WTC11 (cell line): ENCODE measurements around the gene ATL2. TPM values are rescaled to one million over a fixed set of nuclear protein-coding genes. Genes with fewer than 3 reads are reported as not detected.
"Not testable (repeated sequence)": the region's sequence is repeated elsewhere in the genome, so short reads cannot be mapped to it uniquely, and the experiment has no call there.

Experiments used
- ATAC-seq: fragments of 200-7000 bp; cut with Tn5 transposase; 2 replicates; pipeline ENCODE4 v1.10.0; 2021; ENCODE audit warnings: mild to moderate bottlenecking, moderate library complexity
- CTCF ChIA-PET: fragments of 300-600 bp; sonication (Branson Sonifier 250); formaldehyde crosslinking; loops from one replicate; lab custom pipeline; 2021; ENCODE audit warnings: antibody characterized with exemption; lab: Charles Lee
- POLR2A ChIA-PET: fragments of 350-600 bp; sonication (Branson Sonifier 250); formaldehyde crosslinking; loops from one replicate; lab custom pipeline; 2021; ENCODE audit warnings: antibody characterized with exemption; lab: Charles Lee
- DNase-seq: peaks from one replicate; pipeline ENCODE4 v3.0.0; 2021; ENCODE audit warnings: low spot score
- H3K27ac Mint-ChIP-seq: 2 replicates; pipeline ENCODE4 v1.8.0; 2021; ENCODE audit warnings: mixed read lengths
- H3K27me3 Mint-ChIP-seq: 2 replicates; pipeline ENCODE4 v1.8.0; 2021; ENCODE audit warnings: low read depth, mild to moderate bottlenecking, moderate library complexity, mixed read lengths
- H3K36me3 Mint-ChIP-seq: 2 replicates; pipeline ENCODE4 v1.8.0; 2021; ENCODE audit warnings: mixed read lengths
- H3K4me1 Mint-ChIP-seq: 2 replicates; pipeline ENCODE4 v1.8.0; 2022; ENCODE audit warnings: mixed read lengths
- H3K4me3 Mint-ChIP-seq: 2 replicates; pipeline ENCODE4 v1.8.0; 2021; ENCODE audit warnings: mild to moderate bottlenecking, moderate library complexity, mixed read lengths
- H3K9me3 Mint-ChIP-seq: 2 replicates; pipeline ENCODE4 v1.8.0; 2021; ENCODE audit warnings: mixed read lengths
- HMGA2 ChIP-seq: fragments of 250-450 bp; sonication (Bioruptor Pico); IDR thresholded peaks from 2 replicates; pipeline ENCODE4 v1.4.0; 2021; ENCODE audit warnings: mild to moderate bottlenecking, moderate library complexity
- JAZF1 ChIP-seq: fragments of 250-450 bp; sonication (Bioruptor Pico); IDR thresholded peaks from 2 replicates; pipeline ENCODE4 v1.9.0; 2021; ENCODE audit warnings: moderate library complexity, mild to moderate bottlenecking, inconsistent platforms
- KAT7 ChIP-seq: sonication (generic); formaldehyde crosslinking; IDR thresholded peaks from 2 replicates; pipeline ENCODE4 v1.8.1; 2023; ENCODE audit warnings: missing genetic modification reagents, mild to moderate bottlenecking, borderline replicate concordance
- MYBL2 ChIP-seq: sonication (generic); formaldehyde crosslinking; IDR thresholded peaks from 2 replicates; pipeline ENCODE4 v1.8.1; 2023; ENCODE audit warnings: mild to moderate bottlenecking, moderate library complexity, missing genetic modification reagents
- NFATC4 ChIP-seq: fragments of 250-450 bp; sonication (Bioruptor Pico); IDR thresholded peaks from 2 replicates; pipeline ENCODE4 v1.9.0; 2021; ENCODE audit warnings: mild to moderate bottlenecking
- NFE2L1 ChIP-seq: sonication (generic); formaldehyde crosslinking; IDR thresholded peaks from 2 replicates; pipeline ENCODE4 v1.8.1; 2023; ENCODE audit warnings: missing genetic modification reagents
- SP1 ChIP-seq: sonication (generic); formaldehyde crosslinking; conservative IDR thresholded peaks from 2 replicates; pipeline ENCODE4 v1.8.1; 2022; ENCODE audit warnings: missing genetic modification reagents
- TEAD1 ChIP-seq: sonication (generic); formaldehyde crosslinking; IDR thresholded peaks from 2 replicates; pipeline ENCODE4 v1.8.0; 2022; ENCODE audit warnings: mild to moderate bottlenecking, missing genetic modification reagents
- total RNA-seq: library from RNA; stranded (reverse); gene quantifications from 3 replicates; pipeline ENCODE4 v1.2.3, GENCODE V29; 2021
- TF ChIP-seq, protein P1 (sequence below): sonication (generic); formaldehyde crosslinking; IDR thresholded peaks from 2 replicates; pipeline ENCODE4 v1.8.1; 2023; ENCODE audit warnings: mild to moderate bottlenecking, missing genetic modification reagents, moderate library complexity
- TF ChIP-seq, protein P2 (sequence below): sonication (generic); formaldehyde crosslinking; IDR thresholded peaks from 2 replicates; pipeline ENCODE4 v1.8.1; 2022; ENCODE audit warnings: low read depth, missing genetic modification reagents, borderline replicate concordance
- TF ChIP-seq, protein P3 (sequence below): fragments of 250-450 bp; sonication (Bioruptor Pico); IDR thresholded peaks from 2 replicates; pipeline ENCODE4 v1.9.0; 2021; ENCODE audit warnings: mild to moderate bottlenecking
- TF ChIP-seq, protein P4 (sequence below): sonication (generic); formaldehyde crosslinking; IDR thresholded peaks from 2 replicates; pipeline ENCODE4 v1.8.0; 2022; ENCODE audit warnings: mild to moderate bottlenecking, missing genetic modification reagents

Gene ATL2
- total RNA-seq, 1 experiment from 2014 or later, result 90.5 TPM

DNA sequence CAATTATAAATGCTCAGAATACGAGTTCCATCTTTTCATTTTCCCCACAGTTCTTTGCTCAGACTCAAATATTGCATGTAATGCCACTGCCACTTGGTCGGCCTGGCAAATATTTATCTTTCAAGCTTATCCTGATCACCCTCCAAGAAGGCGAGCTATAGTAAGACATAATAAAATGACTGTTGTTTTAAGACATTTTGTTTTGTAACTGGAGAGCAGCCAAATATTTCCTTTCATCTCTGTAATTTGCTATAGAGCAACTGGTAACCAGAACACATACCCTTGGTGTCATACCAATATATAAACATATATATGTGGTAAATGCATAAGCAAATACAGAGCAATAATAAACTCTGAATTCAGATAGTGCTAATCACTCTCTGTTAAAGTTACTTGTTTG, 7.3 kb upstream of the ATL2 start:
- Mint-ChIP-seq H3K4me1 (peaks cover 15% of the 10 kb centered on the region), H3K4me3 (no peak overlapping the region), H3K9me3 (no peaks in the 10 kb centered on the region), H3K36me3 (no peaks in the 10 kb centered on the region), H3K27ac (no peak overlapping the region), H3K27me3 (no peaks in the 10 kb centered on the region; the same call in 1 of the 2 replicates)
- DNase-seq, result no peak
- TF ChIP-seq HMGA2 (CRISPR knock-in tag) (no peak), NFE2L1 (no peak), TEAD1 (CRISPR knock-in tag) (no peak), SP1 (CRISPR knock-in tag) (no peak)
- TF ChIP-seq, protein P1, sequence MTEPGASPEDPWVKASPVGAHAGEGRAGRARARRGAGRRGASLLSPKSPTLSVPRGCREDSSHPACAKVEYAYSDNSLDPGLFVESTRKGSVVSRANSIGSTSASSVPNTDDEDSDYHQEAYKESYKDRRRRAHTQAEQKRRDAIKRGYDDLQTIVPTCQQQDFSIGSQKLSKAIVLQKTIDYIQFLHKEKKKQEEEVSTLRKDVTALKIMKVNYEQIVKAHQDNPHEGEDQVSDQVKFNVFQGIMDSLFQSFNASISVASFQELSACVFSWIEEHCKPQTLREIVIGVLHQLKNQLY (CRISPR knock-in tag), result no peak
- TF ChIP-seq, protein P2, sequence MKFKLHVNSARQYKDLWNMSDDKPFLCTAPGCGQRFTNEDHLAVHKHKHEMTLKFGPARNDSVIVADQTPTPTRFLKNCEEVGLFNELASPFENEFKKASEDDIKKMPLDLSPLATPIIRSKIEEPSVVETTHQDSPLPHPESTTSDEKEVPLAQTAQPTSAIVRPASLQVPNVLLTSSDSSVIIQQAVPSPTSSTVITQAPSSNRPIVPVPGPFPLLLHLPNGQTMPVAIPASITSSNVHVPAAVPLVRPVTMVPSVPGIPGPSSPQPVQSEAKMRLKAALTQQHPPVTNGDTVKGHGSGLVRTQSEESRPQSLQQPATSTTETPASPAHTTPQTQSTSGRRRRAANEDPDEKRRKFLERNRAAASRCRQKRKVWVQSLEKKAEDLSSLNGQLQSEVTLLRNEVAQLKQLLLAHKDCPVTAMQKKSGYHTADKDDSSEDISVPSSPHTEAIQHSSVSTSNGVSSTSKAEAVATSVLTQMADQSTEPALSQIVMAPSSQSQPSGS (CRISPR knock-in tag), result no peak
- TF ChIP-seq, protein P3, sequence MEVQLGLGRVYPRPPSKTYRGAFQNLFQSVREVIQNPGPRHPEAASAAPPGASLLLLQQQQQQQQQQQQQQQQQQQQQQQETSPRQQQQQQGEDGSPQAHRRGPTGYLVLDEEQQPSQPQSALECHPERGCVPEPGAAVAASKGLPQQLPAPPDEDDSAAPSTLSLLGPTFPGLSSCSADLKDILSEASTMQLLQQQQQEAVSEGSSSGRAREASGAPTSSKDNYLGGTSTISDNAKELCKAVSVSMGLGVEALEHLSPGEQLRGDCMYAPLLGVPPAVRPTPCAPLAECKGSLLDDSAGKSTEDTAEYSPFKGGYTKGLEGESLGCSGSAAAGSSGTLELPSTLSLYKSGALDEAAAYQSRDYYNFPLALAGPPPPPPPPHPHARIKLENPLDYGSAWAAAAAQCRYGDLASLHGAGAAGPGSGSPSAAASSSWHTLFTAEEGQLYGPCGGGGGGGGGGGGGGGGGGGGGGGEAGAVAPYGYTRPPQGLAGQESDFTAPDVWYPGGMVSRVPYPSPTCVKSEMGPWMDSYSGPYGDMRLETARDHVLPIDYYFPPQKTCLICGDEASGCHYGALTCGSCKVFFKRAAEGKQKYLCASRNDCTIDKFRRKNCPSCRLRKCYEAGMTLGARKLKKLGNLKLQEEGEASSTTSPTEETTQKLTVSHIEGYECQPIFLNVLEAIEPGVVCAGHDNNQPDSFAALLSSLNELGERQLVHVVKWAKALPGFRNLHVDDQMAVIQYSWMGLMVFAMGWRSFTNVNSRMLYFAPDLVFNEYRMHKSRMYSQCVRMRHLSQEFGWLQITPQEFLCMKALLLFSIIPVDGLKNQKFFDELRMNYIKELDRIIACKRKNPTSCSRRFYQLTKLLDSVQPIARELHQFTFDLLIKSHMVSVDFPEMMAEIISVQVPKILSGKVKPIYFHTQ (CRISPR knock-in tag), result no peak
- CTCF ChIA-PET, result no interaction called here
- POLR2A ChIA-PET, result no interaction called here
- ATAC-seq, result no peak

DNA sequence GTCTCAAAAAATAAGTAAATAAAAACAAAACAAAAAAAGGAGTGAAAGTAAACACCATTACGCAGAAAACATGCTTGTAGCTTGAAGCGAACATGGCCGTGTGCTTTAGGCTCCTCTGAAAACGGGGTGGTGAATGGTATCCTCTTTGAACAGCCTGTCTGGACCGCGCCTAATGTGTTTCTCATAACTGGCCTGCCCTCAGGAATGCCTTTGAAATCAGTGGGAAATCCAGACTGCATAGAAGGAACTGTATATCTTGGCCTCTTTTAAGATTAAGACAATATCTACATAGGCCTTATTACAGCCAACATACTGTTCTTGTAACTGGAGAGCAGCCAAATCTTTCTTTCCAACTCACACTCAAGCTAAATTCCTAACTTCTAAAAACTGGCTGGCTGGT, 6.7 kb upstream of the ATL2 start:
- H3K4me1 Mint-ChIP-seq, result peaks cover 11% of the 10 kb centered on the region
- POLR2A ChIA-PET, H3K4me3 Mint-ChIP-seq, CTCF ChIA-PET, H3K27me3 Mint-ChIP-seq, H3K36me3 Mint-ChIP-seq, DNase-seq, ATAC-seq, H3K27ac Mint-ChIP-seq, H3K9me3 Mint-ChIP-seq: not testable (repeated sequence)

DNA sequence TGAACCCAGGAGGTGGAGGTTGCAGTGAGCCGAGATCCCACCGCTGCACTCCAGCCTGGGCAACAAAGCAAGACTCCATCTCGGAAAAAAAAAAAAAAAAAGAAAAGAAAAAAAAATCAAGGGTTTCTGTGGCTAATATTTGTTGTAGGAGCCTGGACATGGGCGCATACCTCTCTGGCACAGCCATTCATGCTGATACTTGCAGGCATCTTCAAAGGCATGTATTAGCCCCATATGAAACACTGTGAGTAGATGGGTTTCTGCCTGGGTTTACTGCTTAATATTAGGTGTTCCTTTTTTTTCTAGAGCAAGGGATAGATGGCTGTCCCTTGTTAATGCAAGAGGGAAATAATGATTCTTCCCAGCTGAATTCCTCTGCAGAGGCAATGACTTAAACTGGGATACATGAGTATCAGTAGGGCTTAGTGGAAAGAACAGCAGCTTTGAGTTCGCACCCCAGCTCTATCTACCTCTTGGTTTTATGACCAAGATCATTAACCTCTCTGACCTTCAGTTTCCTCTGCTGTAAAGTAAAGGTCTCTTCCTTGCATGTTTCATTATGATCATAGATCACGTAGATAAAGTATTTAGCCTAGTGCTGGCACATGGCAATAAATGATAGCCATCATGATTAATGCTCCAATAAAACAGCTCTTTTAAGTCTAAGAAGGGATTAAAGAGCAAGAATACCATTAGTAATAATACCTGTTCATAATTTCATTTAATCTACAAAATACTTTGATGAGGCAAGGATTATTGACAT, 4.5 kb upstream of the ATL2 start:
- CTCF ChIA-PET, result interaction anchor here (1.2 kb wide), 1 partner anchor 84 kb away, joined by 3 read pairs; no protein-coding TSS in a partner anchor
- DNase-seq (no peak), ATAC-seq (no peak)
- Mint-ChIP-seq H3K4me1 (peaks cover 17% of the 10 kb centered on the region), H3K4me3 (no peak overlapping the region), H3K36me3 (no peaks in the 10 kb centered on the region), H3K27ac (no peak overlapping the region), H3K9me3 (no peaks in the 10 kb centered on the region), H3K27me3 (no peaks in the 10 kb centered on the region; the same call in 1 of the 2 replicates)
- POLR2A ChIA-PET, result no interaction called here
- TF ChIP-seq, protein P4, sequence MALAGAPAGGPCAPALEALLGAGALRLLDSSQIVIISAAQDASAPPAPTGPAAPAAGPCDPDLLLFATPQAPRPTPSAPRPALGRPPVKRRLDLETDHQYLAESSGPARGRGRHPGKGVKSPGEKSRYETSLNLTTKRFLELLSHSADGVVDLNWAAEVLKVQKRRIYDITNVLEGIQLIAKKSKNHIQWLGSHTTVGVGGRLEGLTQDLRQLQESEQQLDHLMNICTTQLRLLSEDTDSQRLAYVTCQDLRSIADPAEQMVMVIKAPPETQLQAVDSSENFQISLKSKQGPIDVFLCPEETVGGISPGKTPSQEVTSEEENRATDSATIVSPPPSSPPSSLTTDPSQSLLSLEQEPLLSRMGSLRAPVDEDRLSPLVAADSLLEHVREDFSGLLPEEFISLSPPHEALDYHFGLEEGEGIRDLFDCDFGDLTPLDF (CRISPR knock-in tag), result no peak
- TF ChIP-seq NFATC4 (CRISPR knock-in tag) (no peak), KAT7 (CRISPR knock-in tag) (no peak), JAZF1 (CRISPR knock-in tag) (no peak), MYBL2 (no peak)
- TF ChIP-seq, protein P2 (CRISPR knock-in tag), result no peak
